TTC549 (cell line): ENCODE results near the gene FOXP4.

Experiments
- FAIRE-seq: peaks from 2 replicates; lab custom pipeline; 2012; peaks lifted over from hg19 to GRCh38; lab: Jason Lieb, UNC

Gene FOXP4

DNA sequence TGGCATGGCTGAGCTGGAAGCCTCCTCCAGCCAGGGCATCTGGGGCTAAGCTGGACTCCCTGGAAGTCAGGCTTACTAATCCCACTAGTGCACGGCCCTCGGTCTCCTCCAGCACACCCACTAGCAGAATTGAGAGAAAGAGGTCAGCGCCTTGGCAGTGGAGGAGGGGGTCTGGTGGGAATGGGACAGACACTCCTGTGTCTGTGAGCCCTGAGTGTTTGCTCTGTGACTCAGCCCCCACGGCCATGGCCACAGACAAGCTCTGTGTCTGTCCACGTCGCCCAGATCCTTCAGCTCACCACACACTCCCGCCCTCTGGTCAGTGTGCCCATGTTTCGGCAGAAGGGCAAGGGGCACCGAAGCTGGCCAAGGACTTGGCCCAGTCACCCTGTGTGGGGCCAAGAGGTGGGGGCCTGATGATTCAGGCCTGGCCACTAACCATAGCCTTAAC is 100.9 kb downstream of the FOXP4 start:
- FAIRE-seq: no peak

DNA sequence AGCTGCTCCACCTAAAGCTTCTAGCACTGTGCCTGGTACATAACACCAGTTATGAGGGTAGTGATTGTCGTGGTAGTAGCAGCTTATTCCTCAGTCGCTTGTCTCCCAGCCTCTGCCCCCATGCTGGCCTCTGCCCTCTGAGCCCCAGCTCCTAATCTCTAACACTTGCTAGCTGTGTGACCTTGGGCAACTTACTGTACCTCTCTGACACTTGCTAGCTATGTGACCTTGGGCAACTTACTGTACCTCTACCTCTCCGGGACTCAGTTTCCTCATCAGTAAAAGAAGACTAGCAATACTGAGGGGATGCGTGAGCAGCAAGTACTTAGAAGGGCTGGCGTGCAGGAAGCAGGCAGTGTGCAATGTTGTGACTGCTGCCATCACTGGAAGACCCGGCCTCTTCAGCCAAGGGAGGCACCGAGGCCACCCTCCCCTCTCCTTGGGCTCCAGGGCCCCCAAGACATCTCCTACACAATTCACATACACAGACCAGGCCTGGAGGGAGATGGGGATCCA is 101.9 kb downstream of the FOXP4 start:
- FAIRE-seq: no peak

GRCh38 chr6:41648921-41649320 is 102.7 kb downstream of the FOXP4 start:
- no peak for FAIRE-seq

- no peak for FAIRE-seq
Measured at GRCh38 chr6:41649596-41649995, 103.4 kb downstream of the FOXP4 start.

GRCh38 chr6:41650120-41650519 is 103.9 kb downstream of the FOXP4 start:
- FAIRE-seq: no peak

GRCh38 chr6:41651246-41651961 is 105.2 kb downstream of the FOXP4 start:
- FAIRE-seq: no peak
